K562 (cell line): ENCODE data around the gene BIRC7. TPM values are rescaled to one million over a fixed set of nuclear protein-coding genes. Genes with fewer than 3 reads are reported as not detected.

Experiments
- ATAC-seq: fragments of 200-7000 bp; cut with Tn5 transposase; 3 replicates; pipeline ENCODE4 v1.9.1; 2020; ENCODE audit warnings: moderate library complexity
- BruUV-seq: library from RNA; stranded (reverse); fragments of 400-500 nt; replicated peaks from 2 replicates; lab custom pipeline; 2021; lab: Mats Ljungman, UMichigan
- CTCF ChIA-PET: fragments of 300-600 bp; formaldehyde crosslinking; extraction: SDS; loops from one replicate; lab custom pipeline; 2021; ENCODE audit warnings: low intra/inter-chr PET ratio; lab: Yijun Ruan, JAX
- POLR2A ChIA-PET: fragments of 300-600, 350-650 bp; sonication (Branson Sonifier 250); formaldehyde crosslinking; extraction: SDS; loops from one replicate; lab custom pipeline; 2021; ENCODE audit warnings: antibody characterized with exemption, inconsistent platforms; lab: Yijun Ruan, JAX
- DNase-seq, 4 experiments: peaks; one replicate each; pipeline versions ENCODE4 v3.0.0 to v3.0.0-alpha.2; 2011 to 2018; ENCODE audit warnings: low spot score in 3 of 4, mixed read lengths in 3 of 4; ENCODE audit errors: extremely low read depth in 1 of 4
- FAIRE-seq: peaks from 2 replicates; lab custom pipeline; 2011; peaks lifted over from hg19 to GRCh38; lab: Jason Lieb, UNC
- H2AFZ ChIP-seq: 2 replicates; pipeline ENCODE4 v1.6.0; 2011; ENCODE audit warnings: low read depth, low read length, control low read depth, inconsistent platforms
- H3K27ac ChIP-seq: fragments of 200-600 bp; 3 replicates; pipeline ENCODE4 v1.8.0; 2011; ENCODE audit warnings: low read depth, mild to moderate bottlenecking, control low read depth, inconsistent platforms, low read length, moderate library complexity, mixed read lengths; ENCODE audit errors: extremely low read depth
- H3K27me3 ChIP-seq, 2 experiments: fragments of 300-600 bp in 1 of 2; 2 replicates in 1 of 2; 3 replicates in 1 of 2; pipeline versions ENCODE4 v1.6.0 to v1.8.0; 2011; ENCODE audit warnings: inconsistent platforms in 2 of 2, low read length in 2 of 2, mild to moderate bottlenecking in 1 of 2, mixed read lengths in 1 of 2, moderate library complexity in 1 of 2; ENCODE audit not compliant: control insufficient read depth in 2 of 2, insufficient read depth in 2 of 2
- H3K36me3 ChIP-seq: fragments of 300-600 bp; 3 replicates; pipeline ENCODE4 v1.8.0; 2011; ENCODE audit warnings: mild to moderate bottlenecking, low read length, inconsistent platforms; ENCODE audit not compliant: control insufficient read depth, insufficient read depth
- H3K4me1 ChIP-seq, 2 experiments: fragments of 200-600 bp in 1 of 2; replicated peaks in 1 of 2; 2 replicates in 1 of 2; 3 replicates in 1 of 2; pipeline versions ENCODE4 v1.5.1 to v1.8.0; 2011; ENCODE audit warnings: inconsistent platforms in 2 of 2, low read length in 2 of 2, mild to moderate bottlenecking in 1 of 2, mixed read lengths in 1 of 2, moderate library complexity in 1 of 2; ENCODE audit not compliant: control insufficient read depth in 2 of 2, insufficient read depth in 2 of 2
- H3K4me2 ChIP-seq: 2 replicates; pipeline ENCODE4 v1.6.1; 2011; ENCODE audit warnings: low read length, control low read depth, inconsistent platforms, mixed read lengths; ENCODE audit not compliant: insufficient read depth
- H3K4me3 ChIP-seq: fragments of 200-600 bp; sonication (generic), shearing (Covaris generic); 2 replicates; pipeline ENCODE4 v1.5.1; 2016; ENCODE audit warnings: control low read depth, inconsistent platforms
- H3K79me2 ChIP-seq: fragments of 200-600 bp; 3 replicates; pipeline ENCODE4 v1.8.0; 2011; ENCODE audit warnings: low read length, inconsistent platforms; ENCODE audit not compliant: control insufficient read depth, insufficient read depth
- H3K9ac ChIP-seq, 2 experiments: 2 replicates each; pipeline versions ENCODE4 v1.6.0 to v1.6.1; 2011; ENCODE audit warnings: low read depth in 2 of 2, low read length in 2 of 2, control low read depth in 1 of 2, inconsistent platforms in 1 of 2, mild to moderate bottlenecking in 1 of 2, mixed read lengths in 1 of 2; ENCODE audit not compliant: insufficient read depth in 1 of 2
- H3K9me1 ChIP-seq: one replicate; pipeline ENCODE4 v1.6.0; 2011; ENCODE audit warnings: inconsistent platforms, mild to moderate bottlenecking, low read length, moderate library complexity; ENCODE audit not compliant: control insufficient read depth, insufficient read depth
- H3K9me3 ChIP-seq: replicated peaks from 2 replicates; pipeline ENCODE4 v1.5.1; 2011; ENCODE audit warnings: low read depth, low read length, inconsistent platforms; ENCODE audit not compliant: control insufficient read depth, insufficient read depth
- H4K20me1 ChIP-seq: replicated peaks from 2 replicates; pipeline ENCODE4 v1.6.1; 2011; ENCODE audit warnings: low read length, inconsistent platforms, mixed read lengths; ENCODE audit not compliant: control insufficient read depth, insufficient read depth
- HNRNPLL ChIP-seq: fragments of 200-400 bp; formaldehyde crosslinking; IDR thresholded peaks from 2 replicates; pipeline ENCODE4 v1.6.1; 2017; ENCODE audit warnings: low read length, low read depth, mild to moderate bottlenecking; ENCODE audit not compliant: poor library complexity, severe bottlenecking
- MBD2 ChIP-seq: sonication (generic); IDR thresholded peaks from 2 replicates; pipeline ENCODE4 v1.6.1; 2016; ENCODE audit warnings: low read depth, borderline replicate concordance
- PRPF4 ChIP-seq: fragments of 200-400 bp; formaldehyde crosslinking; IDR thresholded peaks from one replicate; pipeline ENCODE4 v1.6.1; 2017; ENCODE audit warnings: low read length, low read depth, mild to moderate bottlenecking; ENCODE audit not compliant: insufficient read depth, poor library complexity, severe bottlenecking
- RNF2 ChIP-seq: sonication (generic); IDR thresholded peaks from 2 replicates; pipeline ENCODE4 v1.6.1; 2016
- SAFB2 ChIP-seq: fragments of 200-400 bp; formaldehyde crosslinking; IDR thresholded peaks from 2 replicates; pipeline ENCODE4 v1.6.1; 2018; ENCODE audit warnings: borderline replicate concordance, low read length, low read depth, moderate library complexity; ENCODE audit not compliant: severe bottlenecking
- SMARCC2 ChIP-seq: fragments of 450-650 bp; IDR thresholded peaks from 2 replicates; pipeline ENCODE4 v1.6.1; 2017; ENCODE audit warnings: antibody characterized with exemption, moderate library complexity, mild to moderate bottlenecking, low read depth
- SOX6 ChIP-seq: fragments of 450-650 bp; IDR thresholded peaks from 2 replicates; pipeline ENCODE4 v1.6.1; 2014; ENCODE audit warnings: mild to moderate bottlenecking
- TCF7L2 ChIP-seq: fragments of 150-350 bp; IDR thresholded peaks from 2 replicates; pipeline ENCODE4 v1.6.1; 2016; ENCODE audit warnings: low read depth, mild to moderate bottlenecking, low read length, moderate library complexity
- WGBS: fragments of 100-300 bp; shearing (Covaris generic); methylation state at CpG from one replicate; pipeline ENCODE4 v1.1.6; 2016; ENCODE audit warnings: low coverage, mixed read lengths; ENCODE audit not compliant: insufficient coverage; ENCODE audit errors: missing lambda C conversion rate; 5-methylcytosine and 5-hydroxymethylcytosine counted together
- in situ Hi-C: fragments of 300-500 bp; cut with MboI; formaldehyde crosslinking; loops from 4 replicates; pipeline ENCODE4 v1.15.0; 2018; ENCODE audit warnings: inconsistent platforms, mixed read lengths
- intact Hi-C: fragments of 100-400 bp; cut with micrococcal nuclease; formaldehyde crosslinking; loops from 2 replicates; pipeline ENCODE4 v1.14.2; 2022
- polyA plus RNA-seq, 8 experiments: library from polyadenylated mRNA; depleted of rRNA in 4 of 8; stranded (reverse) in 5 of 8; unstranded in 3 of 8; fragments of >200 nt; fragmentation: Nextera tagmentation in 2 of 8; fragmentation: Illumina TruSeq in 1 of 8; extraction: Ambion mirVana in 2 of 8; extraction: Trizol in 1 of 8; gene quantifications; 2 replicates each; pipeline versions ENCODE4 v1.2.1 to v1.2.3, GENCODE V29; 2011 to 2014; ENCODE audit warnings: inconsistent platforms in 1 of 8, missing spikeins in 1 of 8
- total RNA-seq, 7 experiments: library from RNA; depleted of rRNA in 6 of 7; stranded (reverse); fragments of >200 nt in 6 of 7; fragmentation: Illumina TruSeq in 2 of 7; extraction: Trizol in 2 of 7; gene quantifications; 2 replicates each; pipeline versions ENCODE4 v1.2.1 to v1.2.3, GENCODE V29; 2011 to 2021; ENCODE audit warnings: low replicate concordance in 1 of 7

Gene BIRC7
- total and polyA plus RNA-seq, 9 of the 15 experiments (the other 6 are each of a cell fraction or from before 2014, with no cell fraction given) = 0.14 to 0.19 (median 0.16) TPM; not detected in 5

DNA sequence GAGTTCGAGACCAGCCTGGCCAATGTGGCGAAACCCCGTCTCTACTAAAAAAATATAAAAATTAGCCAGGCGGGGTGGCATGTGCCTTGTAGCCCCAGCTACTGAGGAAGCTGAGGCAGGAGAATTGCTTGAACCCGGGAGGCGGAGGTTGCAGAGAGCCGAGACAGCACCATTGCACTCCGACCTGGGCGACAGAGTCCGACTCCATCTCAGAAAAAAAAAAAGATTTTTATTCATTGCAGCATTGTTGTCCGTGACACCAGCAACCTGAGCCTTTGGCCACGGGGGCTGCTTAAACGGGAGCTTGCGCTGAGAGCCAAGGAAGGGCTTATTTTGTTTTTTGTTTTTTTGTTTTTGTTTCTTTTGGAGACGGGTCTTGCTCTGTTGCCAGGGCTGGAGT is 44.2 kb downstream of the BIRC7 start:
- POLR2A ChIA-PET = interaction anchor here (0.6 to 5.2 kb wide), 2 partner anchors 13 to 100 kb away, joined by 3 to 28 read pairs; partner anchors contain the start of gene COL20A1
- CTCF ChIA-PET = no interaction called here
- BruUV-seq = no TSS peak
- no peak for ATAC-seq
- H3K9me3 ChIP-seq = no peaks in the 10 kb centered on the region
- H4K20me1 ChIP-seq = peaks cover 11% of the 10 kb centered on the region; the same call in 1 of the 2 replicates
- no peaks in the 10 kb centered on the region for H3K27me3 ChIP-seq
- H3K27ac ChIP-seq = no peak overlapping the region
- in situ Hi-C loops (no loop called here), intact Hi-C loops (no loop called here)
- FAIRE-seq = no peak
- DNase-seq = no peak
- H2AFZ ChIP-seq = no peak overlapping the region
- peaks cover 20% of the 10 kb centered on the region for H3K79me2 ChIP-seq
- H3K9me1 ChIP-seq = peaks cover 6% of the 10 kb centered on the region
- H3K36me3 ChIP-seq = peaks cover 91% of the 10 kb centered on the region; the same call in 2 of the 3 replicates
- H3K4me1 ChIP-seq = peaks cover 0 to 36% of the 10 kb centered on the region in 2 experiments; a peak in 2 of 5 replicates
- TF ChIP-seq SOX6 = no peak
- no peak for TF ChIP-seq MBD2
- no peak for TF ChIP-seq PRPF4
- TF ChIP-seq SMARCC2 = no peak
- no peak for TF ChIP-seq RNF2
- no peak for TF ChIP-seq SAFB2
- no peak for TF ChIP-seq HNRNPLL
- TF ChIP-seq TCF7L2 = no peak
- WGBS = 97% methylated on average over 11 of the region's 15 CpGs
- H3K4me2 ChIP-seq = no peak overlapping the region
- H3K9ac ChIP-seq = no peak overlapping the region
- H3K4me3 ChIP-seq = no peak overlapping the region
